ENCODE measurements around the gene PTMA. TPM values are rescaled to one million over a fixed set of nuclear protein-coding genes. Genes with fewer than 3 reads are reported as not detected.

The PTMA gene
- total and polyA plus RNA-seq, 2 of the 4 experiments (the other 2 are of a cell fraction) = 380 to 742 TPM

DNA sequence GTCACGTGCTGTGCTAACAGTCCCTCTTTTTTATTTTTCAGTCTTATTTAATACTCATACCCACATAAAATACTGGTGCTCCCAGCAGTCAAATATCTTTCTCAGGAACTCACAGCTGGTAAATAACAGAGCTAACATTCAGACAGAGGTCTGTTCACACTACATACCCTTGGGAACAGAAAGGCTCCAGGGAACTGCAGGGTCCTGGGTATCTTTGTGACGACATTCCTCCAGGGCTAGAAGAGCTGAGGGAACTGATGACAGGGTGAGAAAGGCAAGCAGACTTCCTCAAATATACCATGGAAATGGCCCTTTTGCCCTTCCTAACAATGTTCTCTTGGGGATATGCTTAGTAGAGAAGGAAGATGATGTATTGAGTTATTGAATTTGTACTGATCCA, 53.4 kb downstream of the PTMA start:
- no peak for TF ChIP-seq NFE2L2 (IDR thresholded peaks at IDR 0.05; ENCODE audit: low read depth, low read length)
- TF ChIP-seq MAFK (IDR thresholded peaks at IDR 0.05; ENCODE audit: low read depth, low read length) = no peak
- TF ChIP-seq, protein P1, sequence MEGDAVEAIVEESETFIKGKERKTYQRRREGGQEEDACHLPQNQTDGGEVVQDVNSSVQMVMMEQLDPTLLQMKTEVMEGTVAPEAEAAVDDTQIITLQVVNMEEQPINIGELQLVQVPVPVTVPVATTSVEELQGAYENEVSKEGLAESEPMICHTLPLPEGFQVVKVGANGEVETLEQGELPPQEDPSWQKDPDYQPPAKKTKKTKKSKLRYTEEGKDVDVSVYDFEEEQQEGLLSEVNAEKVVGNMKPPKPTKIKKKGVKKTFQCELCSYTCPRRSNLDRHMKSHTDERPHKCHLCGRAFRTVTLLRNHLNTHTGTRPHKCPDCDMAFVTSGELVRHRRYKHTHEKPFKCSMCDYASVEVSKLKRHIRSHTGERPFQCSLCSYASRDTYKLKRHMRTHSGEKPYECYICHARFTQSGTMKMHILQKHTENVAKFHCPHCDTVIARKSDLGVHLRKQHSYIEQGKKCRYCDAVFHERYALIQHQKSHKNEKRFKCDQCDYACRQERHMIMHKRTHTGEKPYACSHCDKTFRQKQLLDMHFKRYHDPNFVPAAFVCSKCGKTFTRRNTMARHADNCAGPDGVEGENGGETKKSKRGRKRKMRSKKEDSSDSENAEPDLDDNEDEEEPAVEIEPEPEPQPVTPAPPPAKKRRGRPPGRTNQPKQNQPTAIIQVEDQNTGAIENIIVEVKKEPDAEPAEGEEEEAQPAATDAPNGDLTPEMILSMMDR (conservative IDR thresholded peaks at IDR 0.05; ENCODE audit: low read depth, low read length) = no peak
- TF ChIP-seq BHLHE40 (IDR thresholded peaks at IDR 0.05; ENCODE audit: low read depth, low read length) = no peak
- TF ChIP-seq FOS (IDR thresholded peaks at IDR 0.05; ENCODE audit: low read depth, low read length) = no peak
- TF ChIP-seq, protein P2, sequence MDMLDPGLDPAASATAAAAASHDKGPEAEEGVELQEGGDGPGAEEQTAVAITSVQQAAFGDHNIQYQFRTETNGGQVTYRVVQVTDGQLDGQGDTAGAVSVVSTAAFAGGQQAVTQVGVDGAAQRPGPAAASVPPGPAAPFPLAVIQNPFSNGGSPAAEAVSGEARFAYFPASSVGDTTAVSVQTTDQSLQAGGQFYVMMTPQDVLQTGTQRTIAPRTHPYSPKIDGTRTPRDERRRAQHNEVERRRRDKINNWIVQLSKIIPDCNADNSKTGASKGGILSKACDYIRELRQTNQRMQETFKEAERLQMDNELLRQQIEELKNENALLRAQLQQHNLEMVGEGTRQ (IDR thresholded peaks at IDR 0.05; ENCODE audit: low read depth, low read length) = no peak
- no peak for TF ChIP-seq POLR2A (IDR thresholded peaks at IDR 0.05; ENCODE audit: low read depth, low read length)
- TF ChIP-seq, protein P3, sequence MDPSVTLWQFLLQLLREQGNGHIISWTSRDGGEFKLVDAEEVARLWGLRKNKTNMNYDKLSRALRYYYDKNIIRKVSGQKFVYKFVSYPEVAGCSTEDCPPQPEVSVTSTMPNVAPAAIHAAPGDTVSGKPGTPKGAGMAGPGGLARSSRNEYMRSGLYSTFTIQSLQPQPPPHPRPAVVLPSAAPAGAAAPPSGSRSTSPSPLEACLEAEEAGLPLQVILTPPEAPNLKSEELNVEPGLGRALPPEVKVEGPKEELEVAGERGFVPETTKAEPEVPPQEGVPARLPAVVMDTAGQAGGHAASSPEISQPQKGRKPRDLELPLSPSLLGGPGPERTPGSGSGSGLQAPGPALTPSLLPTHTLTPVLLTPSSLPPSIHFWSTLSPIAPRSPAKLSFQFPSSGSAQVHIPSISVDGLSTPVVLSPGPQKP (IDR thresholded peaks at IDR 0.05; ENCODE audit: borderline replicate concordance, low read depth, low read length) = no peak
- no peak for TF ChIP-seq SMC3 (IDR thresholded peaks at IDR 0.05; ENCODE audit: low read depth, low read length)
- TF ChIP-seq RCOR1 (IDR thresholded peaks at IDR 0.05; ENCODE audit: insufficient replicate concordance, low read length) = no peak
- Histone ChIP-seq H3K79me1 (ENCODE audit: low read depth in 1 of 2, low read length in 2 of 2) (peaks cover 0 to 3% of the 10 kb centered on the region in 2 experiments; a peak in 1 of 4 replicates), H3K4me1 (ENCODE audit: control insufficient read depth, insufficient read depth, low read length) (peaks cover 2% of the 10 kb centered on the region; the same call in 1 of the 2 replicates), H2BK120ac (ENCODE audit: low read depth, low read length) (no peak overlapping the region), H3K9me3 (ENCODE audit: control insufficient read depth, insufficient read depth, low read length) (no peaks in the 10 kb centered on the region), H4K5ac (ENCODE audit: low read depth, low read length) (no peak overlapping the region), H3K14ac (replicated peaks; ENCODE audit: low read depth, low read length) (no peak overlapping the region), H2BK5ac (ENCODE audit: low read depth, low read length, poor library complexity, severe bottlenecking) (no peak overlapping the region), H2BK15ac (ENCODE audit: low read depth, low read length) (no peak overlapping the region), H3K9ac (ENCODE audit: low read depth, low read length) (no peak overlapping the region), H3K23ac (ENCODE audit: low read depth, low read length) (no peak overlapping the region), H4K8ac (ENCODE audit: low read depth in 2 of 2, low read length in 2 of 2) (no peak overlapping the region), H3K18ac (ENCODE audit: low read depth, low read length) (no peak overlapping the region), H2AK5ac (ENCODE audit: low read depth, low read length) (no peak overlapping the region), H3K27me3 (ENCODE audit: control insufficient read depth, insufficient read depth, low read length) (no peaks in the 10 kb centered on the region), H3K4me3 (ENCODE audit: insufficient read depth, low read depth, low read length) (no peak overlapping the region), H4K91ac (ENCODE audit: insufficient read depth, low read depth, low read length) (no peak overlapping the region), H4K20me1 (ENCODE audit: insufficient read depth, low read length) (no peaks in the 10 kb centered on the region), H3K9me1 (ENCODE audit: insufficient read depth, low read length) (no peaks in the 10 kb centered on the region; the same call in 1 of the 2 replicates), H3K56ac (ENCODE audit: extremely low read depth, insufficient read depth, low read length) (no peak overlapping the region), H2AFZ (replicated peaks; ENCODE audit: low read length, poor library complexity) (no peak overlapping the region), H2BK20ac (ENCODE audit: low read depth, low read length) (no peak overlapping the region), H2AK9ac (replicated peaks; ENCODE audit: low read depth, low read length, poor library complexity) (no peak overlapping the region), H3K4ac (ENCODE audit: low read depth, low read length) (no peak overlapping the region), H3K27ac (ENCODE audit: insufficient read depth, low read length) (no peak overlapping the region), H3K36me3 (ENCODE audit: control insufficient read depth, insufficient read depth, low read length) (no peaks in the 10 kb centered on the region), H3K4me2 (ENCODE audit: low read depth, low read length) (no peak overlapping the region)
- no peak for DNase-seq
- ChIA-PET CTCF (no interaction called here), POLR2A (ENCODE audit: unreplicated experiment) (no interaction called here)
- intact Hi-C loops (cut with micrococcal nuclease) (no loop called here), dilution Hi-C loops (cut with HindIII; ENCODE audit: low sequenced_read_pairs, unreplicated experiment) (no loop called here), in situ Hi-C loops (cut with MboI; ENCODE audit: low sequenced_read_pairs) (no loop called here)
- no peak for ATAC-seq (ENCODE audit: low read depth)
- 100% methylated on average over 1 of the region's 2 CpGs; no CpG with 5 or more reads in 1 of the 2 experiments for WGBS, 2 experiments (ENCODE audit: extremely low coverage in 2 of 2, insufficient read length in 1 of 2)
- BruUV-seq (replicated peaks) = no TSS peak

All from IMR-90 (cell line).